Measurements from ENCODE around the gene PSPN.
"Not testable (repeated sequence)": the region's sequence is repeated elsewhere in the genome, so short reads cannot be mapped to it uniquely, and the experiment has no call there.

Gene PSPN

DNA sequence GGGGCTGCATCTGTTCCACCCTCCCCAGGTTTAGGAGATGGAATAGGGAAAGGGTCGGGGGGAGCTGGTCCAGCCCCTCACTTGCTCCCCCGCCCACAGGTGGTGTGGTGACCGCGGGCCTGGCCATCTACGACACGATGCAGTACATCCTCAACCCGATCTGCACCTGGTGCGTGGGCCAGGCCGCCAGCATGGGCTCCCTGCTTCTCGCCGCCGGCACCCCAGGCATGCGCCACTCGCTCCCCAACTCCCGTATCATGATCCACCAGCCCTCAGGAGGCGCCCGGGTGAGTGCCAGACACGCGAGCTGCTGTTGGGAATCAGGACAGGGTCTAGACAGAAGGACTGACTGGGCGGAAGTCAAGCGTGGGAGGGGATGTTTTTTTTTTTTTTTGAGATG lies 11.4 kb downstream of the PSPN start:
- DNase-seq, result no peak

DNA sequence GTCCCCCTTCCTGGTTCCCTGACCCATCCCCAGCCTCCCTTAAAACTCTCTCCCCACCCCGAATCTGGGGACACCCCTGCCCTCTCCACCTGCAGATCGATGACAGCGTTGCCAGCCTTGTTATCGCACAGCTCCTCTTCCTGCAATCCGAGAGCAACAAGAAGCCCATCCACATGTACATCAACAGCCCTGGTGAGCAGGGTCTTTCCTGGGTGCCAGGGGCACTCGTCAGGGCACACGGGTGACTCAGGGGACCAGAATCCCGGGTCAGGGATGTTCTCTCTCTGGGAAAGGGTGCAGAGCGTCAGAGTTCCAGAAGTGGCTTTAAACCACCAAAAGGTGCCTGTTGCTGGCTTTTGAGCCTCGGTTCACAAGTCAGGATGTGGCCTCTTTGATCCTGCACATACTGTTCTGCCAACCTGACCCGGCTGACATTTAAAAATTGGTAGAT lies 13.4 kb downstream of the PSPN start:
- DNase-seq, result no peak

DNA sequence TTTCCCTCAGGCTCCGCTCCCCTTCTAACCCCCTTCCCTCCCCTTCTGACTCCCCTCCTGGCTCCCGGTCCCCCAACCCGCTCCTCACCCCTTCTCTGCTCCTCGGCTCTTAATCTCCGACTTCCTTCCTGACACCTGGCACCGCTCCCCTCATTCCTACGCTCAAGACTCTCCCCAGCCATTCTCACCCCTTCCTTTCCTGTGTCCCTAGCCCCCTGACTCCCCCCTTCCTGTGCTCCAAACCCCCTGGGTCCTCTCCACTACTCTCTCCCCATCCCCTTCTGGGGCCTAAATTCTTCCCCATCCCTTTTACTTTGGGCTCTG lies 13.7 kb downstream of the PSPN start:
- DNase-seq, result no peak

DNA sequence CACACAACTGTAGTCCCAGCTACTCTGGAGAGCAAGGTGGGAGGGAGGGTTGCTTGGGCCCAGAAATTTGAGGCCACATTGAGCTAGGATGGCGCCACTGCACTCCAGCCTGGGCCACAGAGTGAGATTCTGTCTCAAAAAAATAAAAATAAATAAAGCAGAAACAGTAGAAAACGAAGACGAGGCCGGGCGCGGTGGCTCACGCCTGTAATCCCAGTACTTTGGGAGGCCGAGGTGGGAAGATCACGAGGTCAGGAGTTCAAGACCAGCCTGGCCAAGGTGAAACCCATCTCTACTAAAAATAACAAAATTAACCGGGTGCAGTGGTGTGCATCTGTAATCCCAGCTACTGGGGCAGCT lies 14.9 kb downstream of the PSPN start:
- not testable (repeated sequence) for DNase-seq

- not testable (repeated sequence) for DNase-seq
These were observed 15.3 kb downstream of the PSPN start for GRCh38 chr19:6360445-6360844.

DNA sequence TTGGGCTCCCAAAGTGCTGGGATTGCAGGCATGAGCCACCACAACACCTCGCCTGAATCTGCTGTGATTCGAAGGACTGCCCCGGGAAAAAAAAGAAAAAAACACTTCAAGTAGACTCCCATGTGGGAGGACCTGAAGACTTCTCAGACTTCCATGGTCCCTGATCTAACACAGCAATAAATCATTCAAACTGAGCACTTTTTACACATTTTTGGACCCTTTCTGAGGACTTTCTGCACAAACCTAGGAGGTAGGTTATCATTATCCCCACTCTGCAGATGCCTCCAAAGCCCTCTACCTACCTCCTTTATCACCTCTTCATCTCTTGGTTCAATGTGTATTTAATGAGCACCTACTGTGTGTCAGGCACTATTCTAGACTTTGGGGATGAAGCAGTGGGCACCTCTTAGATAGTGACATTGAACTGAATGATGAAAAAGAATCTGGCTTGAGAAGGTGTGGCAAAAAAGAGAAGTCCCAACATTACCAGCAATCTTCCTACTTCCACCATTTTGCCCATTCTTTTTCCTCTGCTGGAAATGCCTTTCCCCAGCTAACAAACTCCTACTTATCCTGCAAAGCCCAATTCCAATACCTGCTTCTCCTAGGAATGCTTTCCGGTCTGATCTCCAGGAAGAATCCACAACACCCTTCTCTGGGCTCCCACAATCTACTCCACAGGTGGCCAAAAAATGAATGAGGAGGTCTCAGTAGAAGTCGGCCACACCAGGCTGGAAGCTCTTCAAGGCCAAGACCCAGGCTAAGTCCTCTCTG lies 16.0 kb downstream of the PSPN start:
- no peak for DNase-seq

GRCh38 chr19:6358003-6358402 lies 17.7 kb downstream of the PSPN start:
- DNase-seq, result no peak

- no peak for DNase-seq
These were observed 18.6 kb downstream of the PSPN start for GRCh38 chr19:6357174-6357573.

- DNase-seq, result not testable (repeated sequence)
These were observed 20.3 kb downstream of the PSPN start for GRCh38 chr19:6355321-6356040.

- DNase-seq, result no peak
These were observed 21.5 kb downstream of the PSPN start for GRCh38 chr19:6354098-6354674.

GRCh38 chr19:6352381-6353165 lies 23.2 kb downstream of the PSPN start:
- DNase-seq, result no peak

- DNase-seq, result no peak
These were observed 25.0 kb downstream of the PSPN start for GRCh38 chr19:6350688-6351087.

GRCh38 chr19:6349271-6349670 lies 26.5 kb downstream of the PSPN start:
- not testable (repeated sequence) for DNase-seq

DNA sequence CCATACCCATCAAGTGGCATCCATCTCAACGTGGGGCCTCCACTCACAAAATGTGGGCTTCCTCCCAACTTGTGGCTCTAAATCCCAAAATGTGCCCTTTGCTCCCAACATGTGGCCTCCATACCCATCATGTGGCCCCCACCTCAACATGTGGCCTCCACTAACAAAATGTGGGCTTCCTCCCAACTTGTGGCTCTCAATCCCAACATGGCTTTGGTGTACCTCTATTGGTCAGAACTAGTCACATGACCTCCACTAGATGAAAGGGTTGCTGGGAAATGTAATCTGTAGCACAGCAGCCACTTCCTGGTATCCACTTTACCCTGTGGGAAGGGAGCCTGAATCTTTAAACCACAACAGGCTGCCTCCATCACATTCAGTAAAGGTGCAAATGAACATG lies 32.3 kb downstream of the PSPN start:
- no peak for DNase-seq

DNA sequence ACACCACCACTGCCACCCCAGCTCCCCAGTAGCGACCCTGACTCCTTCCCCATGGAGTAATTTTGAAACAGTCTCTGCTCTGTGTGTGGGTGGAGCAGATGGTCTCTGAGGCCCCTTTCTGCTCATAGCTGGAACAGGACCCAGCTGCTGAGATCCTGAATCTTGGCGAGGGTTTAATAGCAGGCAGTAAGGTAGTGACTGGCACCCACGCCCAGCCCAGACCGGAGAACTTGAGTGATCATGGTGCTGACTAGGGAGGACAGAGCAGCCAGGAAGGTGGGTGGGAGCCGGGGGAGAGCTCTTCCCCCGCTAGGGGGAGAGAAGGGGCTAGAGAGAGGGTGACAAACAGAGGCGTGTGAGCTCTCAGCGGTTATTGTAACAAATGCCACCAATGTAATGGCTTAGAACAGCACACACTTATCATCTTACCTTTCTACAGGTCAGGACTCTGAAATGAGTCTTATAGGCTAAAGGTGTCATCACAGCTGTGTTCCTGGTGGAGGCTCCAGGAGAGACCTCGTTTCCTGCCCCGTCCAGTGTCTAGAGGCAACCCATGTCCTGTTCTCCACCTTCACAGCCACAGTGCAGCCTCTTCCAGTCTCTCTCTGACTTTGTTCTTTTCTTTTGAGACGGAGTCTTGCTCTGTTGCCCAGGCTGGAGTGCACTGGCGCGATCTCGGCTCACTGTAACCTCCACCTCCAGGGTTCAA lies 35.1 kb downstream of the PSPN start:
- no peak for DNase-seq

DNA sequence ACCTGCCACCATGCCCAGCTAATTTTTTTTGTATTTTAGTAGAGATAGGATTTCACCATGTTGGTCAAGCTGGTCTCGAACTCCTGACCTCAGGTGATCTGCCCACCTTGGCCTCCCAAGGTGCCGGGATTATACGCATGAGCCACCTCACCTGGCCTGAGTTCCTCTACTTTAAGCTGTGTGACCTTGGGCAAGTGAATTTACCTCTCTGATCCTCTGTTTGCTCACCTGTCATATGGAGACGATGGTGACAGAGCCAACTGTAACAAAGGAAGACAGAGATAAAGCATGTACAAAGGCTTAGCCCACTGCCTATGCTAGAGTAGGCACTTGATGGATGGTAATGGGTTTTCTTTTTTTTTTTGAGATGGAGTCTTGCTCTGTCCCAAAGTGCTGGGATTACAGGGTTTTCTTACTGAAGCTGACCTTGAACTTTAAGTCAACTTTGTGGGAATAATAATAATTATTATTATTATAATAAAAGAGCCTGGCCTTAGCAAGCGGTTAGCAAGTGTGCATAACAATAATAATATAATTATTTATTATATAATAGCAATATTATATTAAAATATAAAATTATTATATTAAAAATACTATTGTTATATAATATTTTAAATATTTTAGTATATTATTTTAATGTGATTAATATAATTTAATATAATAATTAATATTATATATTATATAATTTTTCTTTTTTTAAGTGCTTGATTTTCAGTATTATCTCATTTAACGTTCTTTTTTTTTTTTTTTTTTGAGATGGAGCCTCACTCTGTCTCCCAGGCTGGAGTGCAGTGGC lies 41.0 kb downstream of the PSPN start:
- DNase-seq, result no peak

DNA sequence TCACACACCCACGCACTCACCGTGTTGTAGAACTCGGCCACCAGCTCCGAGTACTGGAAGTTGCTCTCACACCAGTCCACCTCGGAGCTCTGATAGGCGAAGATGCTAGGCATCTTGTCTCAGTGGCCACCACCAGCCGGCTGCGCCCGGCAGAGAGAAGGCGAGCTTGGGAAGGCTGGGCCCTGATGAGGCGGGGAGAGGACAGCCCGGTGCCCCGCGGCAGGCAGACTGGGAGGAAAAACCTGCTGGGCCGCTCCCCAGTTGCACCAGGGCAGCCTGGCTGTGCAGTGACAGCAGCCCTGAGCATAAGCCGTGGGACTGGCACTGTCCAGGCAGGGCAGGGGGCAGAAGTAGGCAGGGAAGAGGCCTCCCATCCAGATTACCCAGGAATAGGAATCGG lies 42.3 kb downstream of the PSPN start, which contains the start of gene ACER1:
TSS of gene ACER1 (minus strand) at position 174 of the 400 bp plus-strand sequence. CDS start at position 113, 61 bp downstream.
- DNase-seq, result no peak

- DNase-seq, result no peak
These were observed 48.9 kb downstream of the PSPN start for GRCh38 chr19:6326815-6327214.

GRCh38 chr19:6325614-6326013 lies 50.1 kb downstream of the PSPN start:
- no peak for DNase-seq

All from cortex of kidney (tissue), 1 donor.